BJ (cell line): ENCODE results near the gene GJB6. TPM values are rescaled to one million over a fixed set of nuclear protein-coding genes. Genes with fewer than 3 reads are reported as not detected.
A peak's percentile ranks its signal among the peaks of the same experiment; 100 is the strongest.

ENCODE experiments used
- CTCF ChIA-PET: fragments of 350-600 bp; formaldehyde crosslinking; extraction: SDS; loops from one replicate; lab custom pipeline; 2021; ENCODE audit warnings: antibody characterized with exemption, inconsistent platforms; lab: Yijun Ruan, JAX
- POLR2A ChIA-PET: fragments of 300-600 bp; sonication (Branson Sonifier 250); formaldehyde crosslinking; extraction: SDS; loops from one replicate; lab custom pipeline; 2021; ENCODE audit warnings: antibody characterized with exemption; lab: Charles Lee
- DNase-seq: peaks from one replicate; pipeline ENCODE4 v3.0.0-alpha.2; 2011; ENCODE audit warnings: low read depth
- H3K27me3 ChIP-seq: 2 replicates; pipeline ENCODE4 v1.6.0; 2011; ENCODE audit warnings: low read length; ENCODE audit not compliant: control insufficient read depth, insufficient read depth
- H3K36me3 ChIP-seq: 2 replicates; pipeline ENCODE4 v1.5.1; 2011; ENCODE audit warnings: low read length; ENCODE audit not compliant: control insufficient read depth, insufficient read depth
- H3K4me3 ChIP-seq: 2 replicates; pipeline ENCODE4 v1.5.1; 2011; ENCODE audit warnings: low read depth, mild to moderate bottlenecking, control low read depth, low read length
- CTCF ChIP-seq: IDR thresholded peaks from 2 replicates; pipeline ENCODE4 v1.5.1; 2011; ENCODE audit warnings: low read depth, mild to moderate bottlenecking, control low read depth, inconsistent platforms, low read length, moderate library complexity; ENCODE audit not compliant: insufficient read depth
- polyA plus RNA-seq: library from polyadenylated mRNA; depleted of rRNA; stranded (reverse); fragments of >200 nt; gene quantifications from 2 replicates; pipeline ENCODE4 v1.2.3, GENCODE V29; 2011

Gene GJB6
- polyA plus RNA-seq, 1 experiment, result not detected

GRCh38 chr13:20177049-20177831 lies 54.9 kb downstream of the GJB6 start:
- ChIA-PET CTCF (no interaction called here), POLR2A (no interaction called here)
- Histone ChIP-seq H3K27me3 (peaks cover 29% of the 10 kb centered on the region), H3K4me3 (no peak overlapping the region), H3K36me3 (no peaks in the 10 kb centered on the region)
- no peak for DNase-seq
- TF ChIP-seq CTCF, result no peak

- DNase-seq, result no peak
- H3K4me3 ChIP-seq, result no peak overlapping the region
- POLR2A ChIA-PET, result no interaction called here
- TF ChIP-seq CTCF, result no peak
- no peaks in the 10 kb centered on the region for H3K36me3 ChIP-seq
- CTCF ChIA-PET, result interaction anchor here (0.6 to 1.3 kb wide), 2 partner anchors 8 to 30 kb away, joined by 3 to 4 read pairs; no protein-coding TSS in a partner anchor
- peaks cover 29% of the 10 kb centered on the region for H3K27me3 ChIP-seq
Measured at GRCh38 chr13:20175907-20176652, 56.0 kb downstream of the GJB6 start.

- TF ChIP-seq CTCF, result no peak
- no peak overlapping the region for H3K4me3 ChIP-seq
- ChIA-PET CTCF (interaction anchor here (0.7 to 1.3 kb wide), 2 partner anchors 9 to 10 kb away, joined by 3 to 4 read pairs; no protein-coding TSS in a partner anchor), POLR2A (no interaction called here)
- H3K27me3 ChIP-seq, result peaks cover 28% of the 10 kb centered on the region
- no peaks in the 10 kb centered on the region for H3K36me3 ChIP-seq
- DNase-seq, result no peak
Measured at GRCh38 chr13:20175406-20175794, 56.7 kb downstream of the GJB6 start.

GRCh38 chr13:20174656-20175405 lies 57.3 kb downstream of the GJB6 start:
- Histone ChIP-seq H3K4me3 (0 out of 2 replicates have a peak overlapping the region, but pooled peaks have one; percentile 3), H3K27me3 (peaks cover 25% of the 10 kb centered on the region), H3K36me3 (no peaks in the 10 kb centered on the region)
- POLR2A ChIA-PET, result no interaction called here
- no peak for TF ChIP-seq CTCF
- DNase-seq, result peak; percentile 76
- CTCF ChIA-PET, result interaction anchor here (0.7 to 1.3 kb wide), 2 partner anchors 9 to 11 kb away, joined by 3 to 4 read pairs; no protein-coding TSS in a partner anchor
